T-helper 1 cell treated with Interleukin-12 subunit alpha and Interleukin-12 subunit beta and Interleukin-4 antibody, amounts not matched to agents 30 ng/mL and 1 ng/mL, for 36 hours (primary cell): ENCODE data around the gene FLYWCH2. TPM values are rescaled to one million over a fixed set of nuclear protein-coding genes. Genes with fewer than 3 reads are reported as not detected.

Experiments
- intact Hi-C: fragments of 100-400 bp; cut with micrococcal nuclease; formaldehyde crosslinking; loops from one replicate; pipeline ENCODE4 v1.15.1; 2024
- total RNA-seq: library from RNA; stranded (reverse); gene quantifications from 2 replicates; pipeline ENCODE4 v1.2.3, GENCODE V29; 2022

FLYWCH2 gene
- total RNA-seq, 1 donor from 2014 or later = 21.1 TPM

GRCh38 chr16:2881783-2882649, 999 bp upstream of the FLYWCH2 start:
- intact Hi-C loops = loop anchor here (1.0 to 2.0 kb wide), 7 partner anchors 8 to 199 kb away; partner anchors contain the start of genes KCTD5, PAQR4 and SRRM2

DNA sequence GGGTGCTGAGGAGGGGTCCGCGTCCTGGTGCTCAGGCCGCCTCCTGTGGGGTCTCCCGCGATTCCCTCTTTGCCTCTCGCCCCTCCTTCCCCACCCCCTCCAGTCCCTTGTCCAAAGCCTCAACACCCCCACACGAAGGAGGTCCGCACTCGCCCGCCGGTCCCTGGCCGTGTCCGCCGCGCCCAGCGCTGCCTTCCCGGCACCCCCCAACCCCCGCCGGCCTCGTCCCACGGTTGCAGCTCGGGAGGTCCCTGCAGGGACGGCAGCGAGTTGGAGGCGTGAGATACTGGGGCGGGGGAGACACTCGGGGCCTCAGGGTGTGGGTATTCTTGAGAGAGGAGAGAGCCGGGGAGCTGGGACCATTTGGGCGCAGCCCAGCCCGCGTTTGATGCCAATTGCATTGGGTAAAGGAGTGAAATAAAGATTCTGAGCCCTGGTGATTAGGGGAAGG, 468 bp downstream of the FLYWCH2 start:
- intact Hi-C loops = loop anchor here (1.0 to 2.0 kb wide), 3 partner anchors 28 to 201 kb away; partner anchors contain the start of genes FLYWCH1, KCTD5 and PAQR4

DNA sequence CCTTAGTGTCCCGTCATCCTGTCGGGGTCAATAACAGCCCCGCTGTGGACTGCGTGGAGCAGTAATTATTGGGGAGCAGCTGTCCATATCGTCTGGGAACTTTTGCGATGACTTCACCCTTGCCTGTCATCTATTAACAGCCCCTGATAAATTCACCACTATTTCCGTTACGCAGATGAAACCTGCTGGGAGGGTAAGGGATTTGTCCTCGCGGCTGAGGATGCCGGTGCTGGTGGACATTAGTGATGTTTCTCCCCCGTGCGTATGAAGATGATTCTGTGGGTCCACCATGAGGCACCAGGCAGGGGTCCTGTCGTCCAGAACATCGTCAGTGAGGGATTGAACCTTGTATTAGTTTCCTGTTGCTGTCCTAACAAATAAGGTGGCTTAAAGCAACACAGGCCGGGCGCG, 1.0 kb downstream of the FLYWCH2 start:
- intact Hi-C loops = no loop called here

- intact Hi-C loops = no loop called here
These were observed 11.2 kb downstream of the FLYWCH2 start for GRCh38 chr16:2894231-2894630.

DNA sequence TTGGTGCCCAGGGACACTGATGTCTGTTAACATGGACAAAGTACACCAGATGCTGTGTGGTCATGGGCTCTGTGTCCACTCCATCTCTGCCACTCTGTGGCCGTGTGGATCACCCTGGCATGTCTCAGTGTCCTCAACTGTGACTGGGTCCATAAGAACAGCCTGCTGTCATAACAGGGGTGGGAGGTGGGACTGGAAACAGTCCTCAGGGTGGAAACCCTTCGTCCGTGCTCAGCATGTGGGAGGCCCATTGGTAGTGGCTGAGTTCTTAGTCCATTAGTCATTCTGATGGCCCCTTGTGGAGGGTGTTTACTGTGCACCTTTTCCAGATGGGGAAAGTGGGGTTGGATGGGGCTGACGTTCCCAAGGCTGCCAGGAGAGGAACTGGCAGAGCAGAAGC, 12.8 kb downstream of the FLYWCH2 start:
- intact Hi-C loops = no loop called here

- intact Hi-C loops = no loop called here
These were observed 13.5 kb downstream of the FLYWCH2 start for GRCh38 chr16:2896480-2897010.

- intact Hi-C loops = no loop called here
These were observed 14.1 kb downstream of the FLYWCH2 start for GRCh38 chr16:2897110-2897509.

- intact Hi-C loops = no loop called here
These were observed 16.0 kb downstream of the FLYWCH2 start for GRCh38 chr16:2898831-2899563.

DNA sequence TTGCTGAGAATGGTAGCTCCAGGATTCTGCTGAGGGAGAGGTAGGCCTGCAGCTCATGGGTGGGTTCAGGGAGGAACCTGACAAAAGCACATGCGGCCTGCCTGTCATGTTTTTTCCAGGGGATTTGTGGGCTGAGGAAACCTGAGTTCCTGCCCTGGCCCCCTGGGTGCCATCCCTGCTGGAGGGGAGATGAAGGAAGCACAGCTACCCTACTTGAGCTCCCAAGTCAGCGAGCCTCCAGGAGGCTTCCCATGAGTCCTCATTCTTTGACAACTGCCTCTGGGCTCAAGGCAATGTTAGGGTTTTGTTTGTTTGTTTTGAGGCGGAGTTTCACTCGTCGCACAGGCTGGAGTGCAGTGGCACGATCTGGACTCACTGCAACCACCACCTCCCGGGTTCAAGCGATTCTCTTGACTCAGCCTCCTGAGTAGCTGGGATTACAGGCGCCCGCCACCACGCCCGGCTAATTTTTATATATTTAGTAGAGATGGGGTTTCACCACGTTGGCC, 16.6 kb downstream of the FLYWCH2 start:
- intact Hi-C loops = no loop called here

GRCh38 chr16:2900526-2901075, 17.6 kb downstream of the FLYWCH2 start:
- intact Hi-C loops = no loop called here

- intact Hi-C loops = no loop called here
These were observed 19.5 kb downstream of the FLYWCH2 start for GRCh38 chr16:2902337-2903130.

GRCh38 chr16:2904100-2904921, 21.3 kb downstream of the FLYWCH2 start:
- intact Hi-C loops = loop anchor here (1.0 to 2.0 kb wide), 6 partner anchors 9 to 232 kb away; partner anchors contain the start of gene PAQR4

DNA sequence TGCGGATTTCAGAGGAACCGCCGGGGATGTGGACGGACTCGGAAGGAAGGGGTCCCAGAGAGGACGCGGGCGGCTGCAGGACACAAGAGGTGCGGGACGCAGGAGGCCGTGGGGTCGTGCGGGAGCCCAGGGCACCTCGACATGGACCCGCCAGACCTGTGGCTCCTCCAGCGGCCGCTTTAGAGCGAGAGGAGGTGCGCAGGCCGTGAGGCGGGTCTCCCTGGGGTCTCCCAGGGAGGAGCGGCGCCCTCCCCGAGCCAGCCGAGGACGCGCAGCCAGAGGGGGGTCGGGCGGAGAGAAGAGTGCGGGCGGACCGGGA, 21.9 kb downstream of the FLYWCH2 start:
- intact Hi-C loops = loop anchor here (1.0 to 2.0 kb wide), 10 partner anchors 8 to 368 kb away; partner anchors contain the start of genes PAQR4 and SRRM2

DNA sequence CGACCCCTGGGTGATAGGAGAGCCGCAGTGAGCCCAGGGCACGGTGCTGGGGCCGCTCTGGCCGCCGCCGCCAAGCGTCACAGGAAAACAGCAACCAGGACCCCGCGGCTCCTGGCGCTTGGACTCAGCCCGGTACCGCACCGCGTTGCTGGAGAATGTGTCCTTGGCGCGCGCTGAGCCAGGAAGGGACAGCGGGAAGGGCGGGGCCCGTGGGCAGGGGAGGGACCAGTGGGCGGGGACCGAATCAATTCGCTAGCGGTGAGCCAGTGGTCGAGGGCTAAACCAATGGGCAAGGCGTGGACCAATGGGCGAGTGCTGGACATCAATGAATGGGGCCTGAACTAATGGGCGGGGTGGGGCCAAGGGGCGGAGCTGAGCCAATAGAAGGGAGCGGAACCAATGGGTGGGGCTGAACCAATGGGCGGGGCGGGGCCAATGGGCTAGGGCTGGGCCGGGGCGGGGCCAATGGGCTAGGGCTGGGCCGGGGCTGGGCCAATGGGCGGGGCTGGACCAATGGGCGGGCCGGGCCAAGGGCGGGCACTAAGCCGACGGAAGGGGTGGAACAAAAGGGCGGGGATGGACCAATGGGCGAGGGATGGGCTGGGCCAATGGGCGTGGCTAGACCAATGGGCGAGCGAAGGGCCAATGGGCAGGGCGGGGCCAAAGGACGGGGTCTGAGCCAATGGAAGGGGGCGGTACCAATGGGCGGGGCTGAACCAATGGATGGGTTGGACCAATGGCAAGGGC, 22.4 kb downstream of the FLYWCH2 start:
- intact Hi-C loops = loop anchor here (1.0 to 2.0 kb wide), 6 partner anchors 23 to 368 kb away; partner anchors contain the start of genes PAQR4 and SRRM2

DNA sequence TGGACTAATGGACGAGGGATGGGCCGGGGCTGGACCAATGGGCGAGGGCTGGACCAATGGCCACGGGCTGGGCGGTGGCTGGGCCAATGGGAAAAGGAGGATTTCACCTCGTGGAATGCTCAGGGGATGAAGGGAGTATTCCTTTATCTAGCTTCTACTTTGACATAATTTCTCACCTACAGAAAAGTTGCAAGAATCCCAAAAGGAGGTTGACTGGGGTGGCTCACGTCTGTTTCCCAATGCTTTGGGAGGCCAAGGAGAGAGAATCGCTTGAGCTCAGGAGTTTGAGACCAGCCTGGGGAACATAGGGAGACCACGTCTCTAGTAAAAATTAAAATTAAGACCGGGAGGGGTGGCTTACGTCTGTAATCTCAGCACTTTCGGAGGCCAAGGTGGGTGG, 23.0 kb downstream of the FLYWCH2 start:
- intact Hi-C loops = loop anchor here (1.0 to 2.0 kb wide), 7 partner anchors 24 to 369 kb away; partner anchors contain the start of genes PAQR4 and SRRM2

DNA sequence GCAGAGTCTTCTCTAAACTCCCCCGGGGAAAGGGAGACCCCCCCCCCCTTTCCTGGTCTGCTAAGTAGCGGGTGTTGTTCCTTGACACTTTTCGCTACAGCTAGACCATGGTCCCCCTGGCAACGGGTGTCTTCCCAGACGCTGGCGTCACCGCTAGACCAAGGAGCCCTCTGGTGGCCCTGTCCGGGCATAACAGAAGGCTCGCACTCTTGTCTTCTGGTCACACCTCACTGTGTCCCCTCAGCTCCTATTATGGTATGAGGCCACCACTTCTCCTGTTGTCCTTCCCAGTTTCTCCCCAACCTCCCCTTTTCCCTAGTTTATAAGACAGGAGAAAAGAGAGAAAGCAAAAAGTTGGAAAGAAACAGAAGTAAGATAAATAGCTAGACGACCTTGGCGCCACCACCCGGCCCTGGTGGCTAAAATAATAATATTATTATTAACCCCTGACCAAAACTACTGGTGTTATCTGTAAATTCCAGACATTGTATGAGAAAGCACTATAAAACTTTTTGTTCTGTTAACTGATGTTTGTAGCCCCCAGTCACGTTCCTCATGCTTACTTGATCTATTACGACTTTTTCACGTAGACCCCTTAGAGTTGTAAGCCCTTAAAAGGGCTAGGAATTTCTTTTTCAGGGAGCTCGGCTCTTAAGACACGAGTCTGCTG, 24.2 kb downstream of the FLYWCH2 start:
- intact Hi-C loops = loop anchor here (2.0 kb wide), 1 partner anchor 68 kb away; no protein-coding TSS in a partner anchor

GRCh38 chr16:2910441-2910969, 27.5 kb downstream of the FLYWCH2 start:
- intact Hi-C loops = loop anchor here (5.0 to 10.0 kb wide), 3 partner anchors 112 to 224 kb away; partner anchors contain the start of genes ELOB, HCFC1R1, THOC6 and TNFRSF12A
